ENCODE measurements around the gene ARID1B. TPM values are rescaled to one million over a fixed set of nuclear protein-coding genes. Genes with fewer than 3 reads are reported as not detected.

The ARID1B gene
- total RNA-seq, 1 donor from 2014 or later = 62.1 TPM

GRCh38 chr6:157001716-157002115 is 224.5 kb downstream of the ARID1B start:
- Mint-ChIP-seq H3K9me3 (no peaks in the 10 kb centered on the region), H3K27ac (no peak overlapping the region), H3K4me3 (no peak overlapping the region), H3K4me1 (peaks cover 20% of the 10 kb centered on the region), H3K27me3 (ENCODE audit: insufficient read depth, low read depth) (peaks cover 2% of the 10 kb centered on the region), H3K36me3 (peaks cover 5% of the 10 kb centered on the region)
- H3F3A ChIP-seq (ENCODE audit: low read depth) = no peaks in the 10 kb centered on the region
- no peak overlapping the region for H2AFZ ChIP-seq (replicated peaks)
- no peak overlapping the region for H3K9ac ChIP-seq
- H3K27ac ChIP-seq = no peak overlapping the region
- H3K4me1 ChIP-seq = no peaks in the 10 kb centered on the region
- H3K27me3 ChIP-seq = no peaks in the 10 kb centered on the region
- H3K9me3 ChIP-seq (ENCODE audit: low read depth) = no peaks in the 10 kb centered on the region
- TF ChIP-seq EZH2 (IDR thresholded peaks at IDR 0.05) (no peak), EZH2phosphoT487 (IDR thresholded peaks at IDR 0.05) (no peak), CTCF (IDR thresholded peaks at IDR 0.05) (no peak)
- H3K4me3 ChIP-seq = no peak overlapping the region
- H3K79me2 ChIP-seq (ENCODE audit: low read depth) = peaks cover 100% of the 10 kb centered on the region
- H4K20me1 ChIP-seq (ENCODE audit: low read depth) = peaks cover 54% of the 10 kb centered on the region
- no peaks in the 10 kb centered on the region for H3K36me3 ChIP-seq
- H3K4me2 ChIP-seq = no peak overlapping the region
- DNase-seq (ENCODE audit: low spot score) = no peak

DNA sequence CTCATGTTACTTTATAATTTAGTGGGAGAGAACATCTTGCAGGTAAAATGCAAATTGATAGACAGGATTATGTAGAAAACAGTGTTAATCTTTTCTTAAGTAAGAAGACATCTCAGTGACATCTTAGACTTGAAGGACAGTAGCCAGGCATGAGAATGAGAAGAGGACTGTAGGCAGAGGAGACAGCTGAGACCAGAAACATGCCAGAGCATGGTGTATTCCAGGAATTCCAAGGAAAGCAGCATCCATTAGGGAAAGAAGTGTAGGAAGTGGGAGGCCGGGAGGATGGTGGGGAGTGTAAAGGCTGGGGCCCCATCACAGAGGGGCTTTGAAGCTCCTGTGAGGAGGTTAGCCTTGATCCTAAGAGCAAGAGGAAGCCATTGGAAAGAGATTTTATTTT is 225.6 kb downstream of the ARID1B start:
- no peak overlapping the region for H3K4me3 ChIP-seq
- no peaks in the 10 kb centered on the region for H3K36me3 ChIP-seq
- Mint-ChIP-seq H3K36me3 (peaks cover 3% of the 10 kb centered on the region), H3K4me3 (no peak overlapping the region), H3K4me1 (peaks cover 19% of the 10 kb centered on the region), H3K27me3 (ENCODE audit: insufficient read depth, low read depth) (peaks cover 2% of the 10 kb centered on the region), H3K9me3 (no peaks in the 10 kb centered on the region), H3K27ac (no peak overlapping the region)
- H3K4me1 ChIP-seq = peaks cover 1% of the 10 kb centered on the region
- no peak overlapping the region for H3K9ac ChIP-seq
- no peak overlapping the region for H3K27ac ChIP-seq
- peaks cover 100% of the 10 kb centered on the region for H3K79me2 ChIP-seq (ENCODE audit: low read depth)
- no peak overlapping the region for H3K4me2 ChIP-seq
- no peaks in the 10 kb centered on the region for H3K27me3 ChIP-seq
- no peak overlapping the region for H2AFZ ChIP-seq (replicated peaks)
- no peaks in the 10 kb centered on the region for H3F3A ChIP-seq (ENCODE audit: low read depth)
- no peaks in the 10 kb centered on the region for H3K9me3 ChIP-seq (ENCODE audit: low read depth)
- DNase-seq (ENCODE audit: low spot score) = no peak
- H4K20me1 ChIP-seq (ENCODE audit: low read depth) = peaks cover 45% of the 10 kb centered on the region
- TF ChIP-seq EZH2 (IDR thresholded peaks at IDR 0.05) (no peak), CTCF (IDR thresholded peaks at IDR 0.05) (no peak), EZH2phosphoT487 (IDR thresholded peaks at IDR 0.05) (no peak)

GRCh38 chr6:157005940-157006339 is 228.8 kb downstream of the ARID1B start:
- Mint-ChIP-seq H3K27ac (no peak overlapping the region), H3K27me3 (ENCODE audit: insufficient read depth, low read depth) (peaks cover 2% of the 10 kb centered on the region), H3K36me3 (peaks cover 5% of the 10 kb centered on the region), H3K9me3 (peaks cover 4% of the 10 kb centered on the region), H3K4me1 (peaks cover 9% of the 10 kb centered on the region), H3K4me3 (no peak overlapping the region)
- Histone ChIP-seq H3K27ac (no peak overlapping the region), H3K4me3 (no peak overlapping the region), H3K79me2 (ENCODE audit: low read depth) (peaks cover 99% of the 10 kb centered on the region), H3K4me1 (peaks cover 9% of the 10 kb centered on the region), H3K27me3 (no peaks in the 10 kb centered on the region), H3K9ac (no peak overlapping the region), H3K36me3 (no peaks in the 10 kb centered on the region), H3F3A (ENCODE audit: low read depth) (no peaks in the 10 kb centered on the region), H4K20me1 (ENCODE audit: low read depth) (peaks cover 39% of the 10 kb centered on the region), H3K4me2 (no peak overlapping the region), H3K9me3 (ENCODE audit: low read depth) (no peaks in the 10 kb centered on the region), H2AFZ (replicated peaks) (no peak overlapping the region)
- DNase-seq (ENCODE audit: low spot score) = no peak
- no peak for TF ChIP-seq EZH2phosphoT487 (IDR thresholded peaks at IDR 0.05)
- no peak for TF ChIP-seq EZH2 (IDR thresholded peaks at IDR 0.05)
- TF ChIP-seq CTCF (IDR thresholded peaks at IDR 0.05) = no peak

Data from neural progenitor cell (in vitro differentiated cells).